ENCODE measurements around the gene USP11.
"Not testable (repeated sequence)": the region's sequence is repeated elsewhere in the genome, so short reads cannot be mapped to it uniquely, and the experiment has no call there.

Gene USP11

DNA sequence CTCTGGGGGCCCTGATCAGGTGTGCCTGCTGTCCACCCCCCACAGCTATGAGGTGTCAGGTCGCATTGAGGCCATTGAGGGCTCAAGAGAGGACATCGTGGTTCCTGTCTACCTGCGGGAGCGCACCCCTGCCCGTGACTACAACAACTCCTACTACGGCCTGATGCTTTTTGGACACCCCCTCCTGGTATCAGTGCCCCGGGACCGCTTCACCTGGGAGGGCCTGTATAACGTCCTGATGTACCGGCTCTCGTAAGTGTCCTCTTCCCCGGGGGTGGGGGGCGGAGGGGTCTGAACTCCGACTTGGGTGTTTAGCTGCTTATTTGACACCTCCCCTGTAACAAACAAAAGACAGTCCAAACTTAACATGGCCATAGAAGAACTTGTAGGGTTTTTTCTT, 10.5 kb downstream of the USP11 start:
- no peak for TF ChIP-seq CTCF (IDR thresholded peaks at IDR 0.05; ENCODE audit: insufficient read depth, low read depth, low read length, missing control alignments)
- no peak for DNase-seq (ENCODE audit: low read depth)
- H3K4me3 ChIP-seq (ENCODE audit: low read length), result no peak overlapping the region

DNA sequence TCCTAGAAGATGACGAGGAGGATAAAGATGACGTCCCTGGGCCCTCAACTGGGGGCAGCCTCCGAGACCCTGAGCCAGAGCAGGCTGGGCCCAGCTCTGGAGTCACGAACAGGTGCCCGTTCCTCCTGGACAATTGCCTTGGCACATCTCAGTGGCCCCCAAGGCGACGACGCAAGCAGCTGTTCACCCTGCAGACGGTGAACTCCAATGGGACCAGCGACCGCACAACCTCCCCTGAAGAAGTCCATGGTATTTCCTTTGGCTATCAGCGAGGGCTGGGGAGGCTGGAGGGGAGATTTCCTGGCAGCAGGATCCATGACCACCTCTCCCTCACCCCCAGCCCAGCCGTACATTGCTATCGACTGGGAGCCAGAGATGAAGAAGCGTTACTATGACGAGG, 11.9 kb downstream of the USP11 start:
- no peak overlapping the region for H3K4me3 ChIP-seq (ENCODE audit: low read length)
- TF ChIP-seq CTCF (IDR thresholded peaks at IDR 0.05; ENCODE audit: insufficient read depth, low read depth, low read length, missing control alignments), result no peak
- no peak for DNase-seq (ENCODE audit: low read depth)

GRCh38 chrX:47245156-47245555, 12.3 kb downstream of the USP11 start:
- no peak overlapping the region for H3K4me3 ChIP-seq (ENCODE audit: low read length)
- no peak for TF ChIP-seq CTCF (IDR thresholded peaks at IDR 0.05; ENCODE audit: insufficient read depth, low read depth, low read length, missing control alignments)
- DNase-seq (ENCODE audit: low read depth), result no peak

DNA sequence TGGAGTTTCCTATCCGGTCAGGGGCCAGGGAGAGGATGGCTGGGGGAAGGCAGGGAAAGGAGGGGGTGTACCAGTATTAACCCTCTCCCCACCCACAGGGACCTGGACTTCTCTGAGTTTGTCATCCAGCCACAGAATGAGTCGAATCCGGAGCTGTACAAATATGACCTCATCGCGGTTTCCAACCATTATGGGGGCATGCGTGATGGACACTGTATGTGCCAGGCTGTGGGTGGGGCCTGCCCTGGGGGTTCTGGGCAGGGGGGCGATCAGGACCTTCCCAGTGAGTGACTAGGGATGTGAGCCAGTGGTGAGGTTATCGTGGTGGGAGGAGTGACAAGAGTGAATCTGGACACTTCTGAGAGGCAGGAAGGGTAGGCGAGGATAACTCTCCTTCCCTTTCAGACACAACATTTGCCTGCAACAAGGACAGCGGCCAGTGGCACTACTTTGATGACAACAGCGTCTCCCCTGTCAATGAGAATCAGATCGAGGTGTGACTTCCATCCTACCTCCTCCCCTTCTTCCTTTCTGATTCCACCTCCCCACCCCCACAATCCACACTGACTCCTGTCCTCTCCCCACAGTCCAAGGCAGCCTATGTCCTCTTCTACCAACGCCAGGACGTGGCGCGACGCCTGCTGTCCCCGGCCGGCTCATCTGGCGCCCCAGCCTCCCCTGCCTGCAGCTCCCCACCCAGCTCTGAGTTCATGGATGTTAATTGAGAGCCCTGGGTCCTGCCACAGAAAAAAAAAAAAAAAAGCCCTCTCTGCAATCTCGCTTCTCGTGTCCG, 14.6 kb downstream of the USP11 start:
- H3K4me3 ChIP-seq (ENCODE audit: low read length), result no peak overlapping the region
- DNase-seq (ENCODE audit: low read depth), result no peak
- no peak for TF ChIP-seq CTCF (IDR thresholded peaks at IDR 0.05; ENCODE audit: insufficient read depth, low read depth, low read length, missing control alignments)

GRCh38 chrX:47247999-47248320, 15.2 kb downstream of the USP11 start:
- H3K4me3 ChIP-seq (ENCODE audit: low read length), result no peak overlapping the region
- DNase-seq (ENCODE audit: low read depth), result no peak

GRCh38 chrX:47248576-47248975, 15.8 kb downstream of the USP11 start:
- TF ChIP-seq CTCF (IDR thresholded peaks at IDR 0.05; ENCODE audit: insufficient read depth, low read depth, low read length, missing control alignments), result no peak
- DNase-seq (ENCODE audit: low read depth), result no peak
- no peak overlapping the region for H3K4me3 ChIP-seq (ENCODE audit: low read length)

More at GRCh38 chrX:47247999-47248320, 15.2 kb downstream of the USP11 start:
- TF ChIP-seq CTCF (IDR thresholded peaks at IDR 0.05; ENCODE audit: insufficient read depth, low read depth, low read length, missing control alignments), result no peak

- no peak overlapping the region for H3K4me3 ChIP-seq (ENCODE audit: low read length)
- no peak for TF ChIP-seq CTCF (IDR thresholded peaks at IDR 0.05; ENCODE audit: insufficient read depth, low read depth, low read length, missing control alignments)
- no peak for DNase-seq (ENCODE audit: low read depth)
These were observed 17.2 kb downstream of the USP11 start for GRCh38 chrX:47250017-47250347.

DNA sequence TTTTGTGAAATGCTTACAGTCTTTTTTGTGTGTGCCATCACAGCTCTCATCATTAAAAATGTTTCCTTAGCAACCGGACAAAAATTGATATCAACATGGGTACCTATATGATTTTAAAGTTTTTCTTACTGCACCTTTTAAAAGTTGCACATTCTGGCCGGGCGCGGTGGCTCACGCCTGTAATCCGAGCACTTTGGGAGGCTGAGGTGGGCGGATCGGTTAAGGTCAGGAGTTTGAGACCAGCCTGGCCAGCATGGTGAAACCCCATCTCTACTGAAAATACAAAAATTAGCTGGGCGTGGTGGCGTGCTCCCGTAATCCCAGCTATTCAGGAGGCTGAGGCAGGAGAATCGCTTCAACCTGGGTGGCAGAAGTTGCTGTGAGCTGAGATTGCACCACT, 24.8 kb downstream of the USP11 start:
- not testable (repeated sequence) for DNase-seq (ENCODE audit: low read depth); H3K4me3 ChIP-seq (ENCODE audit: low read length)

Measured in epithelial cell of esophagus (primary cell).